HG02763 (cell line): Measurements from ENCODE around the gene IL11.

Experiments used
- ATAC-seq: cut with Tn5 transposase; IDR thresholded peaks from one replicate; pipeline ENCODE4 v1.9.1; 2021; ENCODE audit warnings: mild to moderate bottlenecking, moderate library complexity; ENCODE audit not compliant: unreplicated experiment

IL11 gene

DNA sequence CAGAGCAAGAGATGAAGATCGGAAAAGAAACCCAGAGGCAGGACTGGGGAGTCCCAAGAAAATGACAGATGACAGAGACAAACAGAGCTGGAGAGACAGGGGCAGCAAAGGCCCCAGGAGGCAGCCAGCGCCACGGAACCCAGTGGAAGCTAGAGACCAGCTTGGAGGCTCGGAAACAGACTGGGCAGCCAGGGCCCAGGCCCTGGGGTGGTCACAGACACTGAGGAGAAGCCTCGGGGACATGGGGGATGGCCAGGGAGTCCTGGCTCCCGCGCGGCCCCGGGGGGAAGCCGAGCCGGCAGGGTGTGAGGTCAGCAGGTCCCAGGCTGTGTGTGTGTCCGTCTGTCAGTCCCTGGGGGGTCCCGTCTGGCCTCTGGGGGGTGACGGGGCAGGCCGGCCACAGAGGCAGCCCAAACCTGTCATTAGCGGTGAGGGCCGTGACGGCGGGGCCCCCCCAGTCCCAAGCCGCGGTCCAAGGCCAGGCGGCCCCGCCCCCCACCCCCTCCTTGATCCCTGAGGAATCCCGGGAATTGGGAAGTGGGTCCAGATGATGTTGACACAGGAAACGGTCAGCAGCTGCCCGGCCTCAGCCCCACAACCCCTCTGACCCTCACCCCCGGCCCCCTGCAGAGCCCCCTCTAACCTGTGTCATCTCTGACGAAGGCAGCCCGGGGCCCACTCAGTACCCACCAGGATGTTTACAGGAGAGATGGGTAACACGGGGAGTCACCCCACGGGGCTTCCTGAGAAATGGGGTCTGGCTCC lies 3.9 kb upstream of the IL11 start:
- ATAC-seq, result no peak

DNA sequence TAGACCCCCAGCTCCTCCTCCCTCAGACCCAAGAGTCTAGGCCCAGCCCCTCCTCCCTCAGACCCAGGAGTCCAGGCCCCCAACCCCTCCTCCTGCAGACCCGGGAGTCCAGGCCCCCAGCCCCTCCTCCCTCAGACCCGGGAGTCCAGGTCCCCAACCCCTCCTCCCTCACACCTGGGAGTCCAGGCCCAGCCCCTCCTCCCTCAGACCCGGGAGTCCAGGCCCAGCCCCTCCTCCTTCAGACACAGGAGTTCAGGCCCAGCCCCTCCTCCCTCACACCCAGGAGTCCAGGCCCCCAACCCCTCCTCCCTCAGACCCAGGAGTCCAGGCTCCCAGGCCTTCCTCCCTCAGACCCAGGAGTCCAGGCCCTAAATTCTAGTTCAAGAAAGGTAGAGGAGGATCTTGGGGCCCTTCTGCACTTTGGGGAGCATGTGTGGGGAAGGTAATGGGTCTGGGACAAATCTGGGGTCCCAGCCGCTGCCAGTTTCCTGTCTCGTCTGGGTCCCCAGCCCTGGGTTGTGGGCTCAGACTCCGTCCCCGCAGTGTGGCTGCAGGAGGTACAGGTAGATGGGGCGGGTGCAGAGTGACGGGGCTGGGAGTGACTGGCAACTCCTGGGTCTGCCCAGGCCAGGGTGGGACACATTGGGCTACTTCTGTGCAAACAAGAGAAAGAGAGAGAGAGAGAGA lies 3.2 kb upstream of the IL11 start:
- no peak for ATAC-seq

DNA sequence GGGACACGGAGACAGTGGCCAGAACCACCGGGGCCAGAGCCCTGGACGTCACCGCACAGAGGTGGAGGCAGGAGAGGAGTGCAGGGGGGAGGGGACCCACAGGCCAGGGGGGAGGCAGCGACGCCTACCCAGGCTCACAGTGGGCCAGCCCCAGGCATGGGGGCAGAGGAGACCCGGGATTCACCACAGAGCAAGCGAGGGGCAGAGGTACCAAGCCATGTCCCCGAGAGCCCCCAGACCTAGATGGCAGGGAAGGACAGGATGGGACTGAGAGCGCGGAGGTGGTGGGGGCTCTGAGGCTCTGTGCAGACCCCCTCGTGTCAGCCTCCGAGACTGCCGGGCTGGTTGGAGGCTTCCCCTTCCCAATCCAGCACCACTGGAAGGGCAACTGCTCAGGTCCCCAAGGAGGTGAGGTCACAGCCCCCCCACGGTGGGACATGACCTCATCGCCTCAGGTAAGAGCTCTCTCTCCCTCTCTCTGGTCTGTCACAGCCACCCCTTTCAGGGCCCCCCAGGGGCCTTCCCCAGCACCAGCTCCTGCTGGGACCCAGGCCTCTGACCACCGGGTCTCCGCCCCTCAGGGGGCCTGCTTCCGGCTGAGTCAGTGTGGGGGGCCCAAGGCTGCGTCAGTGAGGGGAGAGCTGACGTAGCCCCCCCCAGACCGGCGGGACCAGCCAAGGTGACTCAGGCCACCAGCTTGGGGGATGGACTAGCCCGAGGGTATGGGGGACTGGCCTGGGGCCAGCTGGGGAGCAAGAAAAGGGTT lies 2.2 kb upstream of the IL11 start:
- ATAC-seq, result no peak

DNA sequence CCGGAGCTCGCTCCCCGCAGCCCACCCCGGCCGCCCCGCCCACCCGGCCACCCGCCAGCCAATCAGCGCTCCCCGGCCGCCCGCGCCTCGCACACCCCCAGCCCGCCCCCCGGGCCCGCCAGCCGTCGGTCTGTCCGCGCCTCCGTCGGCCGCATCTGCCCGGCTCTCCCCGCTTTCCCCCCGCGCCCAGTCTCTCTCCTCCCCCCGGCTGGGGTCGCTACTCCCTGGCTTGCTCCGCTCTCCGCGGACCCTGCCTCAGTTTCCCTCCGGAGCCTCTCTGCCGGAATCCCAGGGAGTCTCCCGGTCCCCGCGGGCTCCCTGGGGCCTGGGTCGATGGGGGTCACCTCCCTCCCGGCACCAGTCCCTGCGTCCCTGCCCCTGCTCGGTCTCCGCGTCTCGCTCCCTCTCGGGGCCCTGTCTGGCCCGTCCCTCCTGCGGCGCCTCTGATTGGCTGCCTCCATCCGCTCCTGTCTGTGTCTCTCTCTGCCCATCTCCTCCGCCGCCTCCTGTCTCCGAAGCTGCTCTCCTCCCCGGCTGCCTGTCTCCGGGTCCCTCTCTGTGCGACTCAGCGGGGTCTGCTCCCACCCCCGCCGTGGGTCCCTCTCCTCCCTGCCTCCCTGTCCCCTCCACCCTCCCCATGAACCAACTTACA lies 484 bp downstream of the IL11 start:
- ATAC-seq, result no peak

DNA sequence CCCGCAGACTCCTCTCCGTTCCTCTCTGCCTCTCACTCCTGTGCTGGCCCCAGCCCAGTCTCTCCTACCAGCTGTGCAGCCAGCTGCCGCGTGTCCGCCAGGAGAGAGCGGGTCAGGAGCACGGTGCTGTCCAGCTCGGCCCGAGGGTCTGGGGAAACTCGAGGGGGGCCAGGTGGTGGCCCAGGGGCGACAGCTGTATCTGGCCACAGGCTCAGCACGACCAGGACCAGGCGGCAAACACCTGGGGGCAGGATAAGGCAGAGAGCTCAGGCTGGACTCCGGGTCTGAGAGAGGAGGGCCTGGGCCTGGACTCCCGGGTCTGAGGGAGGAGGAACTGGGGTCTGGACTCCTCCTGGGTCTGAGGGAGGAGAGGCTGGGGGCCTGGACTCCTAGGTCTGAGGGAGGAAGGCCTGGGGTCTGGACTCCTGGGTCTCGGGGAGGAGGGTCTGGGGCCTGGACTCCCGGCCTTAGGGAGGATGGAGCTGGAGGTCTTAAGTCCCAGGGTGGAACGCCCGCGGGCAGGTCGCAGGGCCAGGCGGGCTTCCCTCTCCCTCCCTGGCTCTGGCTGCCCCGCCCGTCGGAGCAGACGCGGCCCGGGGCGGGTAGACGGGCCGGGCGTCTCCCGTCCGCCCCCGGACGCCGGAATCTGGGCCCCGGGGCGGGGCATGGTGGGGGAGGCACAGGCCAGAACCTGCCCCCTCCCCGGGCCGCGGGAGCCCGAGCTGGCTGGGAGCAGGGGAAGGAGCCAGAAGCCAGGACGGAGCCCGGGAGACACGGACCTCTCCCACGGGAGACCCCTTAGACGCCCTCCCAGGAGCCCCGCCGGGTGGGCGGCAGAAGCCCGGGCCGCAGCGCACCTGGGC lies 1.3 kb downstream of the IL11 start:
- no peak for ATAC-seq

DNA sequence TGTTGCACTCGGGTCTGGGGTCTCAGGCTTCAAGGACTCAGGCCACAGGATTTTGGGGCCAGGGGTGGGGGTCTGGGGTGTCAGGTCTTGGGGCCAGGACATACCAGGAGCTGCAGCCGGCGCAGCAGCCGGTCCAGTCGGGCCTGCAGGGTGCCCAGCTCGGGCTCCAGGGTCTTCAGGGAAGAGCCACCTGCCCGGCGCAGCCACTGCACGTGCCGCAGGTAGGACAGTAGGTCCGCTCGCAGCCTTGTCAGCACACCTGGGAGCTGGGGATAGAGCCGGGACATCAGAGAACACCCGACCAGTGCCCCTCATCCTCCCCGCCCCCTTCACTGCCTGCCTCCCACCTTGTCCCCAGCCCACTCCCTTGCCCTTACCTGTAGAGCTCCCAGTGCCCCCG lies 2.2 kb downstream of the IL11 start:
- no peak for ATAC-seq

DNA sequence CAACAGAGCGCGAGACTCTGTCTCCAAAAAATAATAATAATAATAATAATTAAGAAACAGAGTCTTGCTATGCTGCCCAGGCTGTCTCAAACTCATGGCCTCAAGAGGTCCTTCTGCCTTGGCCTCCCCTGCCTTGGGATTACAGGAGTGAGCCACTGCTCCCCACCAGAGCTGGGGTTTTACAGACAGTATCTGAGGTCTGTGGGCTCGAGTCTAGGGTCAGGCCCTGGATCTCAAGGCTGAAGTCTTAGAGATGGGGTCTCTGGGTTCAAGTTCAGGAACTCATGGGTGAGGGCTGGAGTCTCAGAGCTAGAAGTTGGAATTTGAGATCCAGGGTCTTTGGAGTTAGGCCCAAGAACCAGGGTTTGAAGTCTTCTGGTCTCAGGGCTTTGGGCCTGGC lies 3.5 kb downstream of the IL11 start:
- ATAC-seq, result no peak

DNA sequence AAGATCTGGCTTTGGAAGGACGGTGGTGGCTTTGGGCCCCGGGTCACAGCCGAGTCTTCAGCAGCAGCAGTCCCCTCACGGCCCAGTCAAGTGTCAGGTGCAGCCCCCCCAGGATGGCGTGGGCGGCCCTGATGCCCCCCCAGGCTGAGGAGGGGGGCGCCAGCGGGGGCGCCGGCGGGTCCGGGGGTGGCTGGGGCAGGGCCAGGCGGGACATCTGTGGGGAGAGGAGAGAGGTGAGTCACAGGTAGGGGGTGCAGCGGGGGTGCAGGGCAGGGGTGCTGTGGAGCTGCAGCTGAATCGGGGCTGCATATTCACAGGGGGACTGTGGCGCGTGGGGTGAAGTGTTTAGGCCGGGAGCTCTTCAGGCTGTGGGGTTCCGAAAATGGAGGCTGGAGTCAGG lies 4.3 kb downstream of the IL11 start:
- ATAC-seq, result no peak

DNA sequence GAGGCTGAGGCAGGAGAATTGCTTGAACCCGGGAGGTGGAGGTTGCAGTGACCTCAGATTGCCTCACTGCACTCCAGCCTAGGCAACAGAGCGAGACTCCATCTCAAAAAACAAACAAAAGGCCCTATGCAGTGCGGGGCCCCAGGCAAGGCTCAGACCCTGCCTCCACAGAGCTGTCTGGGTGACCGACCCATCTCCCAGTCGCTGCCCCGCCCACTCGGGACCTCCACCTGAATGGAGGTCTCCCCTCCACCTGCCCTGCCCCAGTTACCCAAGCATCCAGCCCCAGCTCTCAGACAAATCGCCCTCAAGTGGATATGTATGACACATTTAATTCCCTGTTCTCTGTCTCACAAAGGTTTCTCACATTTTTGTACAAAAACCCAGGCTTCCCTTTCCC lies 5.0 kb downstream of the IL11 start:
- ATAC-seq, result no peak

DNA sequence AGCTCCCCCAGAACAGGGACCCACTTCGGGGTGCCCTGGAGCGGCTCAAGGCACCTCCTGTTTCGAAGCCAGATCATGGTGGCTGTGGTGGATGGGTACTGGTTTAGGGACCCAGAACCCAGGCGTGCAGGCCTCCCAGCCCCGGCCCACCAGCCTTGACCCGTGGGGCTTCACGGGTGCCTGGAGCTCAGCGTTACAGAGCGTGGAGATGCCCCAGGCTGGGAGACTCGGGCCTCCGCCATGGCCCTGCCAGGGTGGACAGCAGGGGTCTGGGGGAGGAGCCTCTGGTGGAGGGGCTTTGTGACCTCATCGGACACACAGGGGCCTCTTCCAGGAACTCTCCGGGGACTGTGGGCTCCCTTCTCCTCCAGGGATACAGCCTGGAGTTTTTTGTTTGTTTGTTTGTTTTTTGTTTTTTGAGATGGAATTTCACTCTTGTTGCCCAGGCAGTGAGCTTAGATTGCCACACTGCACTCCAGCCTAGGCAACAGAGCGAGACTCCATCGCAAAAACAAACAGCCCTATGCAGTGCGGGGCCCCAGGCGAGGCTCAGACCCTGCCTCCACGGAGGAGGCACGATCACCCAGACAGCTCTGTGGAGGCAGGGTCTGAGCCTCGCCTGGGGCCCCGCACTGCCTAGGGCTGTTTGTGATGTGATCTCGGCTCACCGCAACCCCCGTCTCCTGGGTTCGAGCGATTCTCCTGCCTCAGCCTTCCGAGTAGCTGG lies 7.1 kb downstream of the IL11 start, which contains the start of gene GARIN5B:
GARIN5B (minus strand) TSS at position 271 of the 727 bp plus-strand sequence; CDS start at position 77, 194 bp downstream.
- ATAC-seq, result no peak

DNA sequence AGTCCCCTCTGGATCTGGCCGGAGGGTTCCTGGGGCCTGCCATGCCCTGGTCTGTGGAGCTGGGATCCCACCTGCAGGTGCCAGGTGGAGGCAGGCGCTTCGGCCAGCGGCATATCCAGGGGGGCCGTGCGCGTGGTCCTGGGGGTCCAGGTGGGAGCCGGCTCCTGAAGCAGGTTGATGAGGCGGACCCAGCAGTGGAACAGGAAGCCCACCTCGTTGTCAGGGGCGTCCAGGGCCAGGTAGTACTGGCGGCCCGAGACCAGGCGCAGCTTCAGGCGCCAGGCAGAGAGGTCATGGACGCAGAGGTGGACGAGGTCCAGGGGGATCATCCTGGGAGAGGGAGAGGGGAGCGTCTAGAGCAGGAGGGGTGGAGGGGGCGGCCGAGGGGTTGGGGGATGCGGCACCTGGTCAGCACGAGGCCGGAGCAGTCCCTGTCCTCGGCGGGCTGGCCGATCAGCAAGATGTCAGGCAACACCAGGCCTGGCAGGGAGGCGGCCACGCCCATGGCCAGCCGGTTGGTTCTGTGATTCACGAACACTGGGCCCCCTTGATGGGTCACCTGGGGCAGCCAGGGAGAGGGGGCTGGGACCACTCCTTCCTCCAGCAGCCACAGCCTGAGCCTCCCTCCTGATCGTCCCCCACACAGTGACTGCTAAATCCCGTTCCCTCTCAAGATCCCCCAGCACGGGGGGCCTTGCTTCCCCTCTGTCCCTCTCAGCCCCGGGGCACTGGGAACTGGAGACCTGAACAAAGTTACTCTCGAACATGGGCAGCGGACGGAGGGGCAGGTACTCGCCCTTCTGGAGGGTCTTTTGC lies 7.9 kb downstream of the IL11 start:
- no peak for ATAC-seq

DNA sequence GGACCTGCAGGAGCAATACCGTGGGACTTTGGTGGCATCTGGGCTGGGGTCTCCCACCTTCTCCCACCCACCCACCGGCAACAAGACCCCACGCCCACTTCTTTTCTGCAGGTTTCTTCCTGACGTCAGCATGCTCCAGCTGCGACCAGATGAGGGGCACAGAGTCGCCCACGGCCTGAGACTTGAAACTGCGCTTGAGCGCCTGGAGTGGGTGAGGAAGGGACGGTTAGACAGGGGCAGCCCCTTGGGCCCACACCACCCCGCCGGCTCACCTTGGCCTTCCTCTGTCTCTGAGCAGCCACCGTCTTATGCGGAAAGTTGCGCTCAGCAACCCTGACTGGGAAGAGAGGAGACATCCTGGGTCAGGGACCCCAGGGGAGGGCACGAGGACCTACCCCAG lies 9.4 kb downstream of the IL11 start:
- ATAC-seq, result no peak

DNA sequence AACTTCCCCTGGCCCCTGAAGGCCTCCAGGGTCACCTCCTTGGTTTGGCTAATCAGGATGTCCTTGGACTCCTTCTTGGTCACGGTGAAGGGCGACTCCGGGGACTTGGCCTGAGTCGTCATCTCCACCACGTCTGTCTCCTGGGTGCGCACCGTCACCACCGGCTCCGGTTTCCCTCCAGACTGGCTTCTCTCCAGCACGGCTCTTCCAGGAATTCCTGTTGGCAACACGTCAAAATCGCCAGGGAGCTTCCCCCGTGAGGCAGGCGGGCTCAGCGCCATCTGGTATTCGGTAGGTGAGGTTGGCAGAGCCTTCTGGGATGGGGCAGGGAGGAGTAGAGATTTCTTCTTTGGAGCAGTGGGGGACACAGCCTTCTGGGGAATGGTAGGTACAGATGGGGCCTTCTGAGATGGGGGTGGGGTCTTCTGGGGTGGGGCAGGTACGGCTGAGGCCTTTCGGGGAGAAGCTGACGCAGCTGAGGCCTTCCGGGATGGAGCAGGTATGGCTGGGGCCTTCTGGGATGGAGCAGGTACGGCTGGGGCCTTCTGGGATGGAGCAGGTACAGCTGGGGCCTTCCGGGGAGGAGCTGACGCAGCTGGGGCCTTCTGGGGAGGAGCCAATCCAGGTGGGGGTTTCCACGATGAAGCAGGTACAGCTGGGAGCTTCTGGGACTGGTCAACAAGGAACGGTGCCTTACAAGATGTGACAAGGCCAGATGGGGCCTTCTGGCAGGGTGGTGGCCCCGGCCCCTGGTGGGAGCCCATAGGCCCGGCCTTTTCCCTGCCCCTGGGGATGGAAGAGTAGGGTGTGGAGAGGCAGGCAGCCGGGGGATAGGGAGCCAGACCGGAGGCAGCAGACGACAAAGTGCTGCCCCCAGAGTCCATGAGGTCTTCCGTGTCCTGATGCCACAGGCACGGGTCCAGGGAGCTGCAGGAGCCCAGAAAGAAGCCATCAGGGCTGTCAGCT lies 11.0 kb downstream of the IL11 start:
- ATAC-seq, result no peak

DNA sequence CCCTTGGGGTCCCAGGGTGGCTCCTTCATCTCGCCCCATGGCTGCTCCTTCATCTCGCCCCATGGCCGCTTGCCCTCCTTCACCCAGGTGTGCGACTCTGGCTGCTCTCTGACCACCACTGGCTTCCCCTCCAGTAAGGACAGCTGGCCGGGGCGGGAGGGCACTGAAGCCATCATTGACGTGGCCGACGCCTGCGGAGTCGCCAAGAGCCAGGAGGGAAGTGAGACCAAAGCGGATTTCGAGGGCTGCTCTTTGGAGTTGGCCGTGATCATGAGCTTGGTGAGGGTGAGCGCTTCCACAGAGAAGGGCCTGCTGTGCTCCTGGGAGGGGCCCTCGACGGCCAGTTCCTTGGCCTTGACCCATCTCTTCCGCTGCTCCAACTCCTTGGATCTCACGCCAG lies 11.8 kb downstream of the IL11 start:
- ATAC-seq, result no peak

DNA sequence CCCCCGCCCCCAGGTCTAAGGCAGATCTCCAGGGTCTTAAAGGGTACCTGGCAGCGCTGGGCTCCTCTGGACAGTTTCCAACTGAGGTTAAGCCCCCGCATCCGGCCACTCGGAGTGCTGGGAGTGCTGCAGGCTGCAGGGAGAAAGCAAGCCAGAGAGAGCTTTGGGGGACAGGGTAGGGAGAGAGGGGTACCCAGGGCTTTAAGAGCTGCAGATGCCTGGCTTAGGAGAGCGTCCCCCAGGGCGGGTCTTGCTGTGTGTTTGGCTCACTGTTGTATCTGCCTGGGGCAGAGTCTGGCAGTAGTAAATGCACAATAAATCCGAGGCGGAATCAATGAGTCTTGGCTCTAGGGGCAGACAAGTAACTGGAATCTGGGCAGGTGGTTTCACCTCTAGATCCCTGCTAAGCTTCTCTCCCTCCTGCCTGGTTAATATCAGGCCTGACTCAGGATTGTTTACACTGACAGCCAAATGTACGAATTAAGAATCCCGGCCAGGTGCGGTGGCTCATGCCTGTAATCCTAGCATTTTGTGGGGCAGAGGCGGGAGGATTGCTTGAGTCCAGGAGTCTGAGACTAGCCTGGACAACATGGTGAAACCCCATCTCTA lies 14.9 kb downstream of the IL11 start:
- ATAC-seq, result no peak

DNA sequence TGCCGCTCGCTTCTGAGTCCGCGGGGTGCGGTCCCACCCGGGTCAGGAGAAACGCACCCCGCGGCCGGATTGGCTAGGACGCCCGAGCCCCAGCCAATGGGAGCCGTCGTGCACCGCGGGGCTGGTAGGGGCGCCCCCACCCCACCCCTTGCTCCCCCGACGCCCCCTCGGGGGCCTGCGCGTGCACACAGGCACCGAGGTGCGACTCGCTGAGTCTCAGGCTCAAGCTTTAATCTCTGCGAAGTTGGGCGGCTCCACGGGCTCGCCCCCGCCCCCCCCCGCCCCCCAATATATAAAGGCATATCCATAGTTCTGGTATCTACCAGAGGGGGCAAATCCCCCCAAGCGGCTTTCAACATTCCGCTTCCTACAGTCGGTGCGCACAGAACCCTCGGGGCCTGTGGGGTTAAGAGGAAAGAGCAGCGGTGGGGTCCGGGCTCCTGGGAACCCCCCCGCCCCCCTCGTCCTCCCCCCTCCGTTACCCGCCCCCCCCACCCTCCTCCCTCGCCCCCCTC lies 15.5 kb downstream of the IL11 start, which contains the start of gene COX6B2:
COX6B2 (minus strand) TSS at position 22 of the 515 bp plus-strand sequence. CDS start 198 bp downstream, outside the sequence.
- ATAC-seq, result no peak
